ENCODE results near the gene PTGER1. TPM values are rescaled to one million over a fixed set of nuclear protein-coding genes. Genes with fewer than 3 reads are reported as not detected.

PTGER1 gene
- total and polyA plus RNA-seq, 2 donors (not counting 3 experiments of a cell fraction or from before 2014, with no cell fraction given), result 0.21 to 0.40 TPM

DNA sequence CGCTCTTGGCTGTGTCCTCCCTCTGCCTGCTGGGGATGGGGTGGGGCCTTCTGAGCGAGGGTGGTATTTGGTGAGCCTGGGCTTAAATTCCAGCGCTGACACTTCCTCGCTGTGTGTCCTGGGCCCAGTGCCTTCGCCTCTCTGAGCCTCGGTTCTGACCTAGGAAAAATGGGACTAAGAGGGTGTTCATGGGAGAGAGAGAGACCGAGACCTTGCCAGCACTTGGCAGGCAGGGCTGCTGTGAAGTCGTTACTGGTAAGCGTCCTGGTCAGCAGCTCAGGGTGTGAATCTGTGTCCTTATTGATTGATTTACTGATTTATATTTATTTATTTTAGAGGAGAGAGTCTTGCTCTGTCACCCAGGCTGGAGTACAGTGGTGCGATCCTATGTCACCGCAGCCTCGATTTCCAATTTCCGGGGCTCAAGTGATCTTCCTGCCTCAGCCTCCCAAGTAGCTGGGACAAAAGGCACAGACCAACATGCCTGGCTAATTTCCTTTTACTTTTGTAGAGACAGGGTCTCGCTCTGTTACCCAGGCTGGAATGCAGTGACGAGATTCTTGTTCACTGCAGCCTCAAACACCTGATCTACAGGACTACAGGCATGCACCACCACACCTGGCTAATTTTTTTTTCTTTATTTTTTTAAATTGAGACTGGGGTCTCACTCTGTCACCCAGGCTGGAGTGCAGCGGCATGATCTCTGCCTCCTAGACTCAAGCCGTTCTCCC is 39.7 kb downstream of the PTGER1 start:
- Histone ChIP-seq H3K36me3 (ENCODE audit: control insufficient read depth in 2 of 2, extremely low read depth in 1 of 2, insufficient read depth in 2 of 2, low read length in 2 of 2) (no peaks in the 10 kb centered on the region), H3K9ac (replicated peaks; ENCODE audit: extremely low read depth, insufficient read depth, low read length) (peak overlapping the region; percentile 61), H3K79me2 (ENCODE audit: control insufficient read depth, insufficient read depth, low read length) (peaks cover 67% of the 10 kb centered on the region), H4K20me1 (replicated peaks; ENCODE audit: control insufficient read depth, extremely low read depth, insufficient read depth, low read length) (no peaks in the 10 kb centered on the region), H3K27me3 (ENCODE audit: control insufficient read depth in 2 of 2, insufficient read depth in 2 of 2, low read length in 2 of 2) (peaks cover 0 to 2% of the 10 kb centered on the region in 2 experiments), H3K4me2 (ENCODE audit: insufficient read depth, low read length) (peak overlapping the region; percentile 89), H3K27ac (ENCODE audit: insufficient read depth, low read depth, low read length) (peak overlapping the region; percentile 78), H3K9me3 (replicated peaks; ENCODE audit: control insufficient read depth, insufficient read depth, low read length) (no peaks in the 10 kb centered on the region), H3K4me3 (replicated peaks in 1 of 3; ENCODE audit: insufficient read depth in 1 of 3, low read depth in 1 of 3, low read length in 3 of 3) (peak overlapping the region; percentile 43 to 84 (median 79)), H2AFZ (ENCODE audit: low read depth, low read length) (peak overlapping the region; percentile 12), H3K9me1 (replicated peaks; ENCODE audit: control insufficient read depth, extremely low read depth, insufficient read depth, low read length) (no peaks in the 10 kb centered on the region), H3K4me1 (ENCODE audit: control insufficient read depth, extremely low read depth, insufficient read depth, low read length) (peaks cover 46% of the 10 kb centered on the region)
- DNase-seq (ENCODE audit: low read depth, low spot score) (no peak), FAIRE-seq (no peak)
- TSS peak; percentile 7 for BruUV-seq (replicated peaks)
- POLR2A ChIA-PET, result no interaction called here
- CTCF ChIA-PET, result interaction anchor here (1.7 kb wide), 1 partner anchor 37 kb away, joined by 6 read pairs; no protein-coding TSS in a partner anchor
- intact Hi-C loops (cut with micrococcal nuclease), result loop anchor here (1.0 kb wide), 1 partner anchor 16 kb away; the partner anchor contains the start of gene DDX39A
- TF ChIP-seq MYC (IDR thresholded peaks at IDR 0.05; ENCODE audit: low read depth, low read length) (no peak), JUN (IDR thresholded peaks at IDR 0.05; ENCODE audit: borderline replicate concordance, insufficient read depth, insufficient read length, low read depth) (no peak), POLR2A (IDR thresholded peaks at IDR 0.05; ENCODE audit: low read depth, low read length) (no peak), GATA2 (IDR thresholded peaks at IDR 0.05; ENCODE audit: insufficient read depth, insufficient read length, low read depth, low read length) (no peak), FOS (IDR thresholded peaks at IDR 0.05; ENCODE audit: borderline replicate concordance, insufficient read depth, low read length) (no peak), POLR2AphosphoS5 (IDR thresholded peaks at IDR 0.05; ENCODE audit: insufficient read depth, low read depth, low read length) (no peak), EZH2 (IDR thresholded peaks at IDR 0.05; ENCODE audit: borderline replicate concordance, low read depth, low read length, severe bottlenecking) (no peak)
- TF ChIP-seq, protein P1, sequence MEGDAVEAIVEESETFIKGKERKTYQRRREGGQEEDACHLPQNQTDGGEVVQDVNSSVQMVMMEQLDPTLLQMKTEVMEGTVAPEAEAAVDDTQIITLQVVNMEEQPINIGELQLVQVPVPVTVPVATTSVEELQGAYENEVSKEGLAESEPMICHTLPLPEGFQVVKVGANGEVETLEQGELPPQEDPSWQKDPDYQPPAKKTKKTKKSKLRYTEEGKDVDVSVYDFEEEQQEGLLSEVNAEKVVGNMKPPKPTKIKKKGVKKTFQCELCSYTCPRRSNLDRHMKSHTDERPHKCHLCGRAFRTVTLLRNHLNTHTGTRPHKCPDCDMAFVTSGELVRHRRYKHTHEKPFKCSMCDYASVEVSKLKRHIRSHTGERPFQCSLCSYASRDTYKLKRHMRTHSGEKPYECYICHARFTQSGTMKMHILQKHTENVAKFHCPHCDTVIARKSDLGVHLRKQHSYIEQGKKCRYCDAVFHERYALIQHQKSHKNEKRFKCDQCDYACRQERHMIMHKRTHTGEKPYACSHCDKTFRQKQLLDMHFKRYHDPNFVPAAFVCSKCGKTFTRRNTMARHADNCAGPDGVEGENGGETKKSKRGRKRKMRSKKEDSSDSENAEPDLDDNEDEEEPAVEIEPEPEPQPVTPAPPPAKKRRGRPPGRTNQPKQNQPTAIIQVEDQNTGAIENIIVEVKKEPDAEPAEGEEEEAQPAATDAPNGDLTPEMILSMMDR (IDR thresholded peaks at IDR 0.05; ENCODE audit: extremely low read depth in 1 of 2, insufficient read depth in 1 of 2, low read depth in 1 of 2, low read length in 2 of 2), result no peak
- TF ChIP-seq, protein P2, sequence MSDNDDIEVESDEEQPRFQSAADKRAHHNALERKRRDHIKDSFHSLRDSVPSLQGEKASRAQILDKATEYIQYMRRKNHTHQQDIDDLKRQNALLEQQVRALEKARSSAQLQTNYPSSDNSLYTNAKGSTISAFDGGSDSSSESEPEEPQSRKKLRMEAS (IDR thresholded peaks at IDR 0.05; ENCODE audit: insufficient read depth, insufficient read length), result no peak
- dilution Hi-C loops (cut with MboI; ENCODE audit: extremely low pct_ligation_motif_present, low sequenced_read_pairs), result no loop called here
